Measurements from ENCODE around the gene VPS45.
"Not testable (repeated sequence)": the region's sequence is repeated elsewhere in the genome, so short reads cannot be mapped to it uniquely, and the experiment has no call there.

Gene VPS45, protein sequence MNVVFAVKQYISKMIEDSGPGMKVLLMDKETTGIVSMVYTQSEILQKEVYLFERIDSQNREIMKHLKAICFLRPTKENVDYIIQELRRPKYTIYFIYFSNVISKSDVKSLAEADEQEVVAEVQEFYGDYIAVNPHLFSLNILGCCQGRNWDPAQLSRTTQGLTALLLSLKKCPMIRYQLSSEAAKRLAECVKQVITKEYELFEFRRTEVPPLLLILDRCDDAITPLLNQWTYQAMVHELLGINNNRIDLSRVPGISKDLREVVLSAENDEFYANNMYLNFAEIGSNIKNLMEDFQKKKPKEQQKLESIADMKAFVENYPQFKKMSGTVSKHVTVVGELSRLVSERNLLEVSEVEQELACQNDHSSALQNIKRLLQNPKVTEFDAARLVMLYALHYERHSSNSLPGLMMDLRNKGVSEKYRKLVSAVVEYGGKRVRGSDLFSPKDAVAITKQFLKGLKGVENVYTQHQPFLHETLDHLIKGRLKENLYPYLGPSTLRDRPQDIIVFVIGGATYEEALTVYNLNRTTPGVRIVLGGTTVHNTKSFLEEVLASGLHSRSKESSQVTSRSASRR
- 14.8 to 73.0 (median 50.6) reads per million in 18 experiments for total RNA-seq

- DNase-seq = peak; percentile 88 to 91
These were observed at the start of gene VPS45 for GRCh38 chr1:150067184-150068108. TSS of gene VPS45 (plus strand) at chr1:150067776. CDS start at chr1:150067858, 82 bp downstream.

GRCh38 chr1:150018165-150018564, 49.4 kb upstream of the VPS45 start:
- DNase-seq = no peak

GRCh38 chr1:150020711-150021110, 46.9 kb upstream of the VPS45 start:
- no peak for DNase-seq

DNA sequence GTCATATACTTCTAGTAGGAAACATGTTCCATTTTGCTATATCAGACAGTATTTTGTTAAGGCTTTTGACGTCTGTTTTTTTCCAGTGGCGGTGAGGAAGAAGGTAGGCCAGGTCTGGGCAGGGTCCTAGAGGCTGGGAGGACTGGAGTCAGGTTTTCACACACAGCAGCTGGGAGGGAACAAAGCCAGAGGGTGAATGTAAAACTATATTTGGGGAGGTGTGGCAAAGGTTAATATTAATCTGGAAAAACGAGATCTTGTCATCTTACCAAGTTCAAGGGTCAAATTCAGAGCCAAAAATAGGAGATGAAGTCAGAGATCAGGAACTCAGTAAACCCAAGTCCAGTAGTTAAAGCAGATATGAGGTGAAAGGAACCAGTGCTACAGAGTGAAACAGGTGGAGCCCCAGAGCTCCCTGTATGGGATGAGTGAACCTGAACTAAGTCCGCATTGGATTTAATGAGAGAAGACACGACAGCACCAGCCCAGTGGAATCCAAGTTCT, 46.3 kb upstream of the VPS45 start:
- DNase-seq = no peak

DNA sequence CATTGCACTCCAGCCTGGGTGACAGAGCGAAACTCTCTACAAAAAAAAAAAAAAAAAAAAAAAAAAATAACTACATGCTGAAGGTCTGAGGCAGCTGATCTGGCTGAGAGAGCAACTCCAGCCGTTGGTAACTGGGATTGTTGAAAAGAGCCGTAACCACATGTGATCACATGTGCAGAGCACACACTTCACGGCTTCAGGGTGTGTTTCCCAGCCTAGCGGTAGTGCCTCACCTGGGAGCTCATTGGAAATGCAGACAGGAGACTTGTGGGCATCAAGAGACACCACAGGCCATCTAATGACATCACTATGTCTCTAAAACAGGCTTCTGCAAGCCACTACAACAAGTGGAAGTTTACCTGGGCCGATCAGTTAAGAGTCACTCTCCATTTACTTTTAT, 45.2 kb upstream of the VPS45 start:
- no peak for DNase-seq

DNA sequence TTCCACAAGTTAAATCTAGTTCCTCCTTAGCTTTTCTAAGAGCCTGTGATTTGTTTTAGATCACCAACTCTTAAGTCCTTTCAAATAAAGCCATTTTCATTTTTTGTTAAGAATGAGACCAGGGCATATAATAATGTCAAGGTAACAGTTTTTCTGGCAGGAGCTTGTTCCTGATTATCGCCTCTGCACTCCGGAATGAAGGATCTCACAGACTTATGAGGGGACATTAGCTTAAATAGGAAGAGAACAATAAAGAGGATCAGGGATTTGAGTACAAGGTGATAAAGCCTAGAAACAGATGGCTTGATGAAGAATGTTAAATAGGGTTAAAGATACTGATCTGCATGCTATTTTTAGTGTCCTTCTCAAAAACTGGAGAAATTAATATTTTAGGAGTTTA, 43.4 kb upstream of the VPS45 start:
- no peak for DNase-seq

DNA sequence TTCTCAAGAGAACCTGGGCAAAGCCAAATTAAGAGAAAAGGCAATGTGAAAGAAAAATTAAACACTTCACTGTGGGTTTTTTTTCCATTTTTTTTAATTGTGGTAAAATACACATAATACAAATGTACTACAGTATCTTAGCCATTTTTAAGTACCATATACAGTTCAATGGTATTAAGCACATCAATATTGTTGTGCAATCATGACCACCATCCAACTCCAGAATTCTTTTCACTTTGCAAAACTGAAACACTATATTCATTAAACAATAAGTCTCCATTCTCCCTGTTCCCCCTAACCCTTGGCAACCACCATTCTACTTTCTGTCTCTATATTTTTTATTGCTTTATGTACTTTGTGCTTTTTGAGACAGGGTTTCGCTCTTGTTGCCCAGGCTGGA, 39.3 kb upstream of the VPS45 start:
- no peak for DNase-seq

GRCh38 chr1:150034336-150034735, 33.2 kb upstream of the VPS45 start:
- no peak for DNase-seq

DNA sequence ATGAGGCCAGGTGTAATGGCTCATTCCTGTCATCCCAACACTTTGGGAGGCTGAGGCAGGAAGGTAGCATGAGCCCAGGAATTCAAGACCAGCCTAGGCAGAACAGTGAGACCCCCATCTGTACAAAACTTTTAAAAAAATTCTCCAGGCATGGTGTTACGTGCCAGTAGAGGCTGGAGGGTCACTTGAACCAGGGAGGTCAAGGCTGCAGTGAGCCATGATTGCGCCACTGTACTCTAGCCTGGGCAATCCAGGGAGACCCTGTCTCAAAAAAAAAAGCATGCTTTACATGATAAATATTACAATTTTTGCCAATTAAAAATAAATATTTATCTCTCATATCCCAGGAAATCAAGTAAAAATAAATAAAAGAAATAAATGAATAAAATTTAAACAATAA, 17.6 kb upstream of the VPS45 start:
- DNase-seq = no peak

DNA sequence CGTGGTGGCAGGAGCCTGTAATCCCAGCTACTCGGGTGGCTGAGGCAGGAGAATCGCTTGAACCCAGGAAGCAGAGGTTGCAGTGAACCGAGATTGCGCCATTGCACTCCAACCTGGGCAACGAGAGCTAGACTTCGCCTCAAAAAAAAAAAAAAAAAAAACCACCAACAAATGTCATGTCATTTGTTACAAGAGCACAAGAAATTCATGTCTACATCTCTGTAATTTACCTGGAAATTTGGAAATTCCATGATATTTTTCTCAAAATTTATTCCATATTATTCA, 16.5 kb upstream of the VPS45 start:
- DNase-seq = no peak

DNA sequence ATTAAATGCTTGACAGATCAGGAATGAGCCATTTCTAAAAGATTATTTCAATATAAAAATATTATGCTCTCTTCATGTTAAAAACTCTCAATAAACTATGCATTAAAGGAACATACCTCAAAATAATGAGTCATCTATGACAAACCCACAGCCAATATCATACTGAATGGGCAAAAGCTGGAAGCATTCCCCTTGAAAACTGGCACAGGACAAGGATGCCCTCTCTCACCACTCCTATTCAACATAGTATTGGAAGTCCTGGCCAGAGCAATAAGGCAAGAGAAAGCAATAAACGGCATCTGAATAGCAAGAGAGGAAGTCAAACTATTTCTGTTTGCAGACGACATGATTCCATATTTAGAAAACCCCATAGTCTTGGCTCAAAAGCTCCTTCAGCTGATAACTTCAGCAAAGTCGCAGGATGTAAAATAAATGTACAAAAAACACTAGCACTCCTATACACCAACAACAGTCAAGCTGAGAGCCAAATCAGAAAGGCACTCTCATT, 15.6 kb upstream of the VPS45 start:
- not testable (repeated sequence) for DNase-seq

DNA sequence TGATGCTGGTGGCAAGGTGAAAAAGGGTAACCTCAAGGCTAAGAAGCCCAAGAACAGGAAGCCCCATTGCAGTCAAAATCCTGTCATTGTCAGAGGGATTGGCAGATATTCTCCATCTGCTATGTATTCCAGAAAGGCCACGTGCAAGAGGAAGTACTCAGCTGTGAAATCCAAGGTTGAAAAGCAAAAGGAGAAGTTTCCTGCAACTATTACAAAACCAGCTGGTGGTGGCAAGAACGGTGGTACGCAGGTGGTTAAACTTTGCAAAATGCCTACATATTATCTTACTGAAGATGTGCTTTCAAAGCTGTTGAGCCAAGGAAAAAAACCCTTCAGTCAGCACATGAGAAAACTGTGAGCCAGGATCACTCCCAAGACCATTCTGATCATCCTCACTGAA, 13.7 kb upstream of the VPS45 start:
- DNase-seq = peak; percentile 51 to 75

DNA sequence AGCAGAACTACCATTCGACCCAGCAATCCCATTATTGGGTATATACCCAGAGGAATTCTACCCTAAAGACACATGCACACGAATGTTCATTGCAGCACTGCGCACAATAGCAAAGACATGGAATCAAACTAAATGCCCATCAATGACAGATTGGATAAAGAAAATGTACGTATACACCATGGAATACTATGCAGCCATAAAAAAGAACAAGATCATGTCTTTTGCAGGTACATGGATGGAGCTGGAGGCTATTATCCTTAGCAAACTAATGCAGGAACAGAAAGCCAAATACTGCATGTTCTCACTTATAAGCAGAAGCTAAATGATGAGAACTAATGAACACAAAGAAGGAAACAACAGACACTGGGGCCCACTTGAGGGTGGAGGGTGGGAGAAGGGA, 12.1 kb upstream of the VPS45 start:
- not testable (repeated sequence) for DNase-seq

DNA sequence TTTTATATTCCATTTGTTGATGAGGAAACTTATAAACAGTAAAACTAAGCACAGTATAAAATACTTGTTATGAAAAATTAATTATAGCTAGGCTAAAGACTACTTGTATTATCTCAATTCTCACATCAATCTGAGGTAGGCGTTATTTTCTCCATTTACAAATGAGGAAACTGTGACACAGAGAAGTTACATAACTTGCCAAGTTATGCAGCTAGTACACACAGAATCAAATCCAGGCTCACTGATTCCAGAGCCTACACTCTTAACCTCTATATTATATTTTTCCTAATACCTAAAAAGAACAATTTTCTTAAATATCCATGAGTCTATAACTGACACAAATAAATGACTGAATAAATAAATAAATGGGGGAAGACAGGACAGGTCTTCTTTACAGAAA, 11.2 kb upstream of the VPS45 start:
- DNase-seq = peak; percentile 58 to 72

DNA sequence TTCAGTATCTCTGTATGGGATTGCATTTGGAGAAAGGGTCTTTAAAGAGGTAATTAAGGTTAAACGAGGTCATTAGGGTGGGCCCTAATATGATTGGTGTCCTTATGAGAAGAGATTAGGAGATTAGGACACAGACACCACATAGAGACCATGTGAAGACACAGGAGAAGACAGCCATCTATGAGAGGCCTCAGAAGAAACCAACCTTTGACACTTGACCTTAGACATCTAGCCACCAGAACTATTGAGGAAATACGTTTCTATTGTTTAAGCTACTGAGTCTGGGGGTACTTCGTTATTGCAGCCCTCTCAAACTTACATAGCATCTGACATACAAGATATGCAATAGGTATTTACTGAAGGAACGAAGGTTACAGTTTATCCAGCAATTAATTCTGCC, 7.3 kb upstream of the VPS45 start:
- DNase-seq = no peak

- DNase-seq = peak; percentile 44 to 54
These were observed 5.9 kb upstream of the VPS45 start for GRCh38 chr1:150061632-150062101.

DNA sequence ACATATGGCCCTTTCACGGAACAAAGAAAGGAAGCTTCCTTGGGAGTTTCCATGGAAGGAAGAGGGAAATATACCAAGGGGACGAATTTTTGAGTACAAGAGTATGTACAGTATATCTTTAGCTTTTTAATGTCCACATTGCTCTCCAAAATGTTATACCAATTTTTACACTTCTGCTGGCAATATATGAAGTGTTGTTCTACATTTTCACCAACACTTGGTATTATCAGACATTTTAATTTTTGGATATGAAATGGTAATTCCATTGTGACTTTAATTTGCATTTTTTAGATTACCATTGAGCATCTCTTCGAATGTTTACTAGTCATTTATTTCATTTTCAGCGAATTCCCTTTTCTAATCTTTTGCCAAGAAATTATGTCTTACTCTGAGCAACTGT, 5.5 kb upstream of the VPS45 start:
- no peak for DNase-seq

- peak; percentile 45 to 53 for DNase-seq
These were observed 2.2 kb upstream of the VPS45 start for GRCh38 chr1:150065184-150065871.

DNA sequence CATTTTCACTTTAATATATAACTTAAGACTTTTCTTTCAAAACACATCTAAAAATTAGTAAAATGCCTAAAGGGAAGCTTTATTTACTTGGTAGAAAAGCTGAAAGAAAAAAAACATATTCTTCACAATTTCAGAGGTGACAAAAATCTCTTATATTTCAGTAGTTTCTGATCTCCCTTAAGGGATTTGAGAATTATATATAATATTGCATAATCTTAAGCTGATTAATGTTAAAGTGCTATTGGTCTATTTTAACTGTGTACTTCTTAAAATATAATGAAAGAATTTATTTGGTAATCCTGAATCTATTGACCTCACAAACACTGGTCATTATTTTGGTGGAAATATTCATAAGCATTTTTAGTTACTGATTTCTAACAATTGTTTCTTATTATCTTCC, 1.2 kb upstream of the VPS45 start:
- DNase-seq = peak in 1 of 2 donors; percentile 6

DNA sequence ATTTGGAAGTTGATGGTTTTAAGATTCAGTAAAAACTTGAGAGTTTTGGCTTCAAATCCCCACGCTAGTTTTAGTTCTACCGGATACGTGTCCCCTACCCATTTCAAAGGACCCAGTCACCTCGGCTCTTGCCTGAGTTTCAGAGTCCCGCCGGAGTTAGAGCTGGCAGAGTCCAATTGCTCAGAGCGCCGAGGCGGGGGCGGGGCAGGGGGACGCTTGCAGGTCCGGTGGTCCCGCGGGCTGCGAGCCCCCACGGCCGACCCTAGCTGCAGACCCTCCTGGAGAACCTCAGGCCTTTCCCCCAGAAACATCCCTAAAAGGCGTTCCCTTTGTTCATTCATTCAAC, 765 bp upstream of the VPS45 start:
- peak in 1 of 2 donors; percentile 2 for DNase-seq

GRCh38 chr1:150068109-150068435, 496 bp downstream of the VPS45 start:
- DNase-seq = no peak

- DNase-seq = no peak
These were observed 2.3 kb downstream of the VPS45 start for GRCh38 chr1:150069923-150070322.

GRCh38 chr1:150072959-150073358, 5.4 kb downstream of the VPS45 start:
- peak in 1 of 2 donors; percentile 60 for DNase-seq

Data from inflammatory macrophage (primary cell).